GM23338 (cell line): ENCODE results near the gene ATP10D.

Experiments
- CREB1 ChIP-seq: fragments of 250-450 bp; sonication (Bioruptor Pico); IDR thresholded peaks from 2 replicates; pipeline ENCODE4 v1.5.0; 2020; ENCODE audit warnings: low read depth, mild to moderate bottlenecking, moderate library complexity
- CTCF ChIP-seq, 2 experiments: fragments of 200-600 bp in 1 of 2; sonication (generic) in 1 of 2; conservative IDR thresholded peaks; 2 replicates each; pipeline versions ENCODE4 v1.5.1 to v1.6.1; 2016 to 2017; ENCODE audit warnings: antibody characterized with exemption in 2 of 2, low read depth in 2 of 2, mild to moderate bottlenecking in 2 of 2, moderate library complexity in 1 of 2
- ETS1 ChIP-seq: IDR thresholded peaks from 2 replicates; pipeline ENCODE4 v1.6.1; 2016; ENCODE audit warnings: antibody characterized with exemption
- EZH2 ChIP-seq: fragments of 200-600 bp; sonication (generic); IDR thresholded peaks from one replicate; pipeline ENCODE4 v1.8.0; 2017; ENCODE audit warnings: antibody characterized with exemption, mild to moderate bottlenecking, low read depth; ENCODE audit not compliant: unreplicated experiment
- EZH2phosphoT487 ChIP-seq: fragments of 200-600 bp; sonication (generic); IDR thresholded peaks from one replicate; pipeline ENCODE4 v1.8.1; 2018; ENCODE audit warnings: antibody characterized with exemption; ENCODE audit not compliant: unreplicated experiment
- NANOG ChIP-seq: IDR thresholded peaks from 2 replicates; pipeline ENCODE4 v1.6.1; 2016; ENCODE audit warnings: antibody characterized with exemption, borderline replicate concordance
- POLR2AphosphoS5 ChIP-seq: IDR thresholded peaks from 2 replicates; pipeline ENCODE4 v1.6.1; 2016; ENCODE audit warnings: antibody characterized with exemption, low read depth
- REST ChIP-seq: IDR thresholded peaks from one replicate; pipeline ENCODE4 v1.6.1; 2018; ENCODE audit warnings: antibody characterized with exemption; ENCODE audit not compliant: unreplicated experiment
- STAT1 ChIP-seq: IDR thresholded peaks from one replicate; pipeline ENCODE4 v1.6.1; 2016; ENCODE audit warnings: antibody characterized with exemption; ENCODE audit not compliant: unreplicated experiment
- ZNF114 ChIP-seq: fragments of 250-450 bp; sonication (Bioruptor Pico); IDR thresholded peaks from 2 replicates; pipeline ENCODE4 v1.5.0; 2020; ENCODE audit warnings: mild to moderate bottlenecking, moderate library complexity

GRCh38 chr4:47505147-47505546, 20.1 kb downstream of the ATP10D start:
- no peak for TF ChIP-seq CTCF (conservative IDR thresholded peaks at IDR 0.05; ENCODE audit: low read depth in 2 of 2)
- no peak for TF ChIP-seq EZH2
- no peak for TF ChIP-seq POLR2AphosphoS5
- TF ChIP-seq ETS1 = no peak
- no peak for TF ChIP-seq REST
- no peak for TF ChIP-seq STAT1
- no peak for TF ChIP-seq EZH2phosphoT487
- no peak for TF ChIP-seq ZNF114
- TF ChIP-seq CREB1 (CRISPR knock-in tag) = no peak
- no peak for TF ChIP-seq NANOG
